GM23338 (cell line): ENCODE data around the gene PPP2R5B. TPM values are rescaled to one million over a fixed set of nuclear protein-coding genes. Genes with fewer than 3 reads are reported as not detected.

Experiments
- ATAC-seq: fragments of 200-7000 bp; cut with Tn5 transposase; 3 replicates; pipeline ENCODE4 v1.9.1; 2020
- DNase-seq: peaks from one replicate; pipeline ENCODE4 v3.0.0-alpha.2; 2015; ENCODE audit warnings: low spot score
- H2AFZ ChIP-seq: fragments of 200-600 bp; sonication (generic); 2 replicates; pipeline ENCODE4 v1.8.0; 2016; ENCODE audit warnings: antibody characterized with exemption, mild to moderate bottlenecking, moderate library complexity
- H3F3A ChIP-seq: fragments of 200-600 bp; sonication (generic); replicated peaks from 2 replicates; pipeline ENCODE4 v1.8.0; 2017; ENCODE audit warnings: antibody characterized with exemption, mixed run types, low read depth
- H3K27ac ChIP-seq: fragments of 200-600 bp; sonication (generic); 2 replicates; pipeline ENCODE4 v1.6.1; 2016; ENCODE audit warnings: low read depth
- H3K27me3 ChIP-seq: fragments of 200-600 bp; sonication (generic); 2 replicates; pipeline ENCODE4 v1.8.0; 2016; ENCODE audit warnings: mild to moderate bottlenecking, mixed run types, moderate library complexity; ENCODE audit not compliant: insufficient read depth
- H3K36me3 ChIP-seq: fragments of 200-600 bp; sonication (generic); 2 replicates; pipeline ENCODE4 v1.8.0; 2016; ENCODE audit warnings: mild to moderate bottlenecking; ENCODE audit not compliant: insufficient read depth
- H3K4me1 ChIP-seq: fragments of 200-600 bp; sonication (generic); 2 replicates; pipeline ENCODE4 v1.8.0; 2016; ENCODE audit warnings: mild to moderate bottlenecking, moderate library complexity; ENCODE audit not compliant: insufficient read depth
- H3K4me2 ChIP-seq: fragments of 200-600 bp; sonication (generic); 2 replicates; pipeline ENCODE4 v1.7.1; 2017; ENCODE audit warnings: mixed run types
- H3K4me3 ChIP-seq: fragments of 200-600 bp; sonication (generic); 2 replicates; pipeline ENCODE4 v1.6.1; 2016; ENCODE audit warnings: mixed run types
- H3K79me2 ChIP-seq: fragments of 200-600 bp; sonication (generic); replicated peaks from 2 replicates; pipeline ENCODE4 v1.8.0; 2017; ENCODE audit warnings: mild to moderate bottlenecking; ENCODE audit not compliant: insufficient read depth
- H3K9me2 ChIP-seq: fragments of 200-600 bp; sonication (generic); 2 replicates; pipeline ENCODE4 v1.8.0; 2017; ENCODE audit not compliant: insufficient read depth
- H4K20me1 ChIP-seq: fragments of 200-600 bp; sonication (generic); replicated peaks from 2 replicates; pipeline ENCODE4 v1.8.0; 2017; ENCODE audit warnings: mild to moderate bottlenecking; ENCODE audit not compliant: insufficient read depth
- H3K27ac Mint-ChIP-seq: 2 replicates; pipeline ENCODE4 v1.8.0; 2020; ENCODE audit warnings: inconsistent platforms, mild to moderate bottlenecking, moderate library complexity, mixed read lengths
- H3K27me3 Mint-ChIP-seq: 3 replicates; pipeline ENCODE4 v1.8.0; 2022; ENCODE audit warnings: low read depth, mild to moderate bottlenecking, moderate library complexity, mixed read lengths, inconsistent platforms; ENCODE audit not compliant: insufficient read depth, poor library complexity
- H3K36me3 Mint-ChIP-seq: 3 replicates; pipeline ENCODE4 v1.8.0; 2021; ENCODE audit warnings: low read depth, mild to moderate bottlenecking, inconsistent platforms, moderate library complexity, mixed read lengths
- H3K4me1 Mint-ChIP-seq: 3 replicates; pipeline ENCODE4 v1.8.0; 2020; ENCODE audit warnings: mild to moderate bottlenecking, inconsistent platforms, mixed read lengths
- H3K4me3 Mint-ChIP-seq: 3 replicates; pipeline ENCODE4 v1.8.0; 2021; ENCODE audit warnings: moderate library complexity, mild to moderate bottlenecking, inconsistent platforms, mixed read lengths
- H3K9me3 Mint-ChIP-seq: 3 replicates; pipeline ENCODE4 v1.8.0; 2020; ENCODE audit warnings: moderate library complexity, mild to moderate bottlenecking, inconsistent platforms, mixed read lengths
- CREB1 ChIP-seq: fragments of 250-450 bp; sonication (Bioruptor Pico); IDR thresholded peaks from 2 replicates; pipeline ENCODE4 v1.5.0; 2020; ENCODE audit warnings: low read depth, mild to moderate bottlenecking, moderate library complexity
- EZH2 ChIP-seq: fragments of 200-600 bp; sonication (generic); IDR thresholded peaks from one replicate; pipeline ENCODE4 v1.8.0; 2017; ENCODE audit warnings: antibody characterized with exemption, mild to moderate bottlenecking, low read depth; ENCODE audit not compliant: unreplicated experiment
- EZH2phosphoT487 ChIP-seq: fragments of 200-600 bp; sonication (generic); IDR thresholded peaks from one replicate; pipeline ENCODE4 v1.8.1; 2018; ENCODE audit warnings: antibody characterized with exemption; ENCODE audit not compliant: unreplicated experiment
- JUNB ChIP-seq: IDR thresholded peaks from one replicate; pipeline ENCODE4 v1.6.1; 2016; ENCODE audit warnings: antibody characterized with exemption; ENCODE audit not compliant: unreplicated experiment
- NANOG ChIP-seq: IDR thresholded peaks from 2 replicates; pipeline ENCODE4 v1.6.1; 2016; ENCODE audit warnings: antibody characterized with exemption, borderline replicate concordance
- POLR2AphosphoS5 ChIP-seq: IDR thresholded peaks from 2 replicates; pipeline ENCODE4 v1.6.1; 2016; ENCODE audit warnings: antibody characterized with exemption, low read depth
- STAT1 ChIP-seq: IDR thresholded peaks from one replicate; pipeline ENCODE4 v1.6.1; 2016; ENCODE audit warnings: antibody characterized with exemption; ENCODE audit not compliant: unreplicated experiment
- ZNF114 ChIP-seq: fragments of 250-450 bp; sonication (Bioruptor Pico); IDR thresholded peaks from 2 replicates; pipeline ENCODE4 v1.5.0; 2020; ENCODE audit warnings: mild to moderate bottlenecking, moderate library complexity
- ZNF331 ChIP-seq: fragments of 250-450 bp; sonication (Bioruptor Pico); IDR thresholded peaks from 2 replicates; pipeline ENCODE4 v1.5.0; 2020; ENCODE audit warnings: low read depth, mild to moderate bottlenecking, moderate library complexity
- polyA plus RNA-seq: library from polyadenylated mRNA; unstranded; fragments of >200 nt; fragmentation: Nextera tagmentation; extraction: Ambion mirVana; gene quantifications from 2 replicates; pipeline ENCODE4 v1.2.1, GENCODE V29; 2016
- total RNA-seq: library from RNA; depleted of rRNA; stranded (reverse); fragments of >200 nt; shearing (Covaris generic); gene quantifications from 2 replicates; pipeline ENCODE4 v1.2.3, GENCODE V29; 2014
- TF ChIP-seq, protein P1 (sequence below): fragments of 250-450 bp; sonication (Bioruptor Pico); IDR thresholded peaks from 2 replicates; pipeline ENCODE4 v1.5.0; 2020; ENCODE audit warnings: mild to moderate bottlenecking, moderate library complexity
- TF ChIP-seq, protein P2 (sequence below): IDR thresholded peaks from one replicate; pipeline ENCODE4 v1.6.1; 2018; ENCODE audit warnings: antibody characterized with exemption; ENCODE audit not compliant: unreplicated experiment
- TF ChIP-seq, protein P3 (sequence below): IDR thresholded peaks from 2 replicates; pipeline ENCODE4 v1.6.1; 2016; ENCODE audit warnings: antibody characterized with exemption
- TF ChIP-seq, protein P4 (sequence below), 2 experiments: fragments of 200-600 bp in 1 of 2; sonication (generic) in 1 of 2; conservative IDR thresholded peaks; 2 replicates each; pipeline versions ENCODE4 v1.5.1 to v1.6.1; 2016 to 2017; ENCODE audit warnings: antibody characterized with exemption in 2 of 2, low read depth in 2 of 2, mild to moderate bottlenecking in 2 of 2, moderate library complexity in 1 of 2

The PPP2R5B gene
- total and polyA plus RNA-seq, 2 experiments from 2014 or later, result 2.8 to 5.8 TPM

DNA sequence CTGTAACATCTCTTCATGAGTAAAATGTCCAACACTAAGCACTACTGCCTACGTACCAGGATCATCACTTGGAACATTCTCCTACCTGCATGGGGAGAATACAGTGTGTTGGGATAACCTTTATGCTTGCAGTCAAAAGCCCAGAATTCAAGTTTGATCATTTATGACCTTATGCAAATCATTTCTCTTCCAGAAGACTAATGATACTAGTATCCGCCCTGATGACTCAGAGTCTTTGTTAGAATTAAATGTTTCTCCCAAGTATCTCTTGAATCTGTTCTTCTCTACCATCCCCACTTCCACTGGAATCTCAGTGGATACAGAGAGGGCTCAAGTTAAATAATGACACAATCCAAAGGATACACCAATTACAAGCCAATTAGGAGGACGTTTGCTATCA, 35.0 kb downstream of the PPP2R5B start:
- no peak for DNase-seq
- H3K4me1 Mint-ChIP-seq, result no peaks in the 10 kb centered on the region

More for the DNA sequence above, 35.0 kb downstream of the PPP2R5B start:
- H3K27me3 Mint-ChIP-seq, result peaks cover 5% of the 10 kb centered on the region
- Histone ChIP-seq H3K4me2 (no peak overlapping the region), H2AFZ (no peak overlapping the region), H3K9me2 (no peaks in the 10 kb centered on the region), H3K4me1 (no peaks in the 10 kb centered on the region), H3K27me3 (peaks cover 3% of the 10 kb centered on the region; the same call in 1 of the 2 replicates), H4K20me1 (no peaks in the 10 kb centered on the region), H3K79me2 (no peaks in the 10 kb centered on the region), H3K27ac (no peak overlapping the region), H3K36me3 (no peaks in the 10 kb centered on the region), H3K4me3 (no peak overlapping the region), H3F3A (no peaks in the 10 kb centered on the region)
- no peak overlapping the region for H3K4me3 Mint-ChIP-seq
- no peaks in the 10 kb centered on the region for H3K9me3 Mint-ChIP-seq
- no peak overlapping the region for H3K27ac Mint-ChIP-seq
- no peaks in the 10 kb centered on the region for H3K36me3 Mint-ChIP-seq
- TF ChIP-seq POLR2AphosphoS5 (no peak), EZH2phosphoT487 (no peak), NANOG (no peak), CREB1 (CRISPR knock-in tag) (no peak), ZNF331 (CRISPR knock-in tag) (no peak), JUNB (no peak), EZH2 (no peak), ZNF114 (no peak), STAT1 (no peak)
- TF ChIP-seq, protein P1, sequence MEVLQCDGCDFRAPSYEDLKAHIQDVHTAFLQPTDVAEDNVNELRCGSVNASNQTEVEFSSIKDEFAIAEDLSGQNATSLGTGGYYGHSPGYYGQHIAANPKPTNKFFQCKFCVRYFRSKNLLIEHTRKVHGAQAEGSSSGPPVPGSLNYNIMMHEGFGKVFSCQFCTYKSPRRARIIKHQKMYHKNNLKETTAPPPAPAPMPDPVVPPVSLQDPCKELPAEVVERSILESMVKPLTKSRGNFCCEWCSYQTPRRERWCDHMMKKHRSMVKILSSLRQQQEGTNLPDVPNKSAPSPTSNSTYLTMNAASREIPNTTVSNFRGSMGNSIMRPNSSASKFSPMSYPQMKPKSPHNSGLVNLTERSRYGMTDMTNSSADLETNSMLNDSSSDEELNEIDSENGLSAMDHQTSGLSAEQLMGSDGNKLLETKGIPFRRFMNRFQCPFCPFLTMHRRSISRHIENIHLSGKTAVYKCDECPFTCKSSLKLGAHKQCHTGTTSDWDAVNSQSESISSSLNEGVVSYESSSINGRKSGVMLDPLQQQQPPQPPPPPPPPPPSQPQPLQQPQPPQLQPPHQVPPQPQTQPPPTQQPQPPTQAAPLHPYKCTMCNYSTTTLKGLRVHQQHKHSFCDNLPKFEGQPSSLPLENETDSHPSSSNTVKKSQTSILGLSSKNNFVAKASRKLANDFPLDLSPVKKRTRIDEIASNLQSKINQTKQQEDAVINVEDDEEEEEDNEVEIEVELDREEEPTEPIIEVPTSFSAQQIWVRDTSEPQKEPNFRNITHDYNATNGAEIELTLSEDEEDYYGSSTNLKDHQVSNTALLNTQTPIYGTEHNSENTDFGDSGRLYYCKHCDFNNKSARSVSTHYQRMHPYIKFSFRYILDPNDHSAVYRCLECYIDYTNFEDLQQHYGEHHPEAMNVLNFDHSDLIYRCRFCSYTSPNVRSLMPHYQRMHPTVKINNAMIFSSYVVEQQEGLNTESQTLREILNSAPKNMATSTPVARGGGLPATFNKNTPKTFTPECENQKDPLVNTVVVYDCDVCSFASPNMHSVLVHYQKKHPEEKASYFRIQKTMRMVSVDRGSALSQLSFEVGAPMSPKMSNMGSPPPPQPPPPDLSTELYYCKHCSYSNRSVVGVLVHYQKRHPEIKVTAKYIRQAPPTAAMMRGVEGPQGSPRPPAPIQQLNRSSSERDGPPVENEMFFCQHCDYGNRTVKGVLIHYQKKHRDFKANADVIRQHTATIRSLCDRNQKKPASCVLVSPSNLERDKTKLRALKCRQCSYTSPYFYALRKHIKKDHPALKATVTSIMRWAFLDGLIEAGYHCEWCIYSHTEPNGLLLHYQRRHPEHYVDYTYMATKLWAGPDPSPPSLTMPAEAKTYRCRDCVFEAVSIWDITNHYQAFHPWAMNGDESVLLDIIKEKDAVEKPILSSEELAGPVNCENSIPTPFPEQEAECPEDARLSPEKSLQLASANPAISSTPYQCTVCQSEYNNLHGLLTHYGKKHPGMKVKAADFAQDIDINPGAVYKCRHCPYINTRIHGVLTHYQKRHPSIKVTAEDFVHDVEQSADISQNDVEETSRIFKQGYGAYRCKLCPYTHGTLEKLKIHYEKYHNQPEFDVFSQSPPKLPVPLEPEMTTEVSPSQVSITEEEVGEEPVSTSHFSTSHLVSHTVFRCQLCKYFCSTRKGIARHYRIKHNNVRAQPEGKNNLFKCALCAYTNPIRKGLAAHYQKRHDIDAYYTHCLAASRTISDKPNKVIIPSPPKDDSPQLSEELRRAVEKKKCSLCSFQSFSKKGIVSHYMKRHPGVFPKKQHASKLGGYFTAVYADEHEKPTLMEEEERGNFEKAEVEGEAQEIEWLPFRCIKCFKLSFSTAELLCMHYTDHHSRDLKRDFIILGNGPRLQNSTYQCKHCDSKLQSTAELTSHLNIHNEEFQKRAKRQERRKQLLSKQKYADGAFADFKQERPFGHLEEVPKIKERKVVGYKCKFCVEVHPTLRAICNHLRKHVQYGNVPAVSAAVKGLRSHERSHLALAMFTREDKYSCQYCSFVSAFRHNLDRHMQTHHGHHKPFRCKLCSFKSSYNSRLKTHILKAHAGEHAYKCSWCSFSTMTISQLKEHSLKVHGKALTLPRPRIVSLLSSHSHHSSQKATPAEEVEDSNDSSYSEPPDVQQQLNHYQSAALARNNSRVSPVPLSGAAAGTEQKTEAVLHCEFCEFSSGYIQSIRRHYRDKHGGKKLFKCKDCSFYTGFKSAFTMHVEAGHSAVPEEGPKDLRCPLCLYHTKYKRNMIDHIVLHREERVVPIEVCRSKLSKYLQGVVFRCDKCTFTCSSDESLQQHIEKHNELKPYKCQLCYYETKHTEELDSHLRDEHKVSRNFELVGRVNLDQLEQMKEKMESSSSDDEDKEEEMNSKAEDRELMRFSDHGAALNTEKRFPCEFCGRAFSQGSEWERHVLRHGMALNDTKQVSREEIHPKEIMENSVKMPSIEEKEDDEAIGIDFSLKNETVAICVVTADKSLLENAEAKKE (CRISPR knock-in tag), result no peak
- TF ChIP-seq, protein P2, sequence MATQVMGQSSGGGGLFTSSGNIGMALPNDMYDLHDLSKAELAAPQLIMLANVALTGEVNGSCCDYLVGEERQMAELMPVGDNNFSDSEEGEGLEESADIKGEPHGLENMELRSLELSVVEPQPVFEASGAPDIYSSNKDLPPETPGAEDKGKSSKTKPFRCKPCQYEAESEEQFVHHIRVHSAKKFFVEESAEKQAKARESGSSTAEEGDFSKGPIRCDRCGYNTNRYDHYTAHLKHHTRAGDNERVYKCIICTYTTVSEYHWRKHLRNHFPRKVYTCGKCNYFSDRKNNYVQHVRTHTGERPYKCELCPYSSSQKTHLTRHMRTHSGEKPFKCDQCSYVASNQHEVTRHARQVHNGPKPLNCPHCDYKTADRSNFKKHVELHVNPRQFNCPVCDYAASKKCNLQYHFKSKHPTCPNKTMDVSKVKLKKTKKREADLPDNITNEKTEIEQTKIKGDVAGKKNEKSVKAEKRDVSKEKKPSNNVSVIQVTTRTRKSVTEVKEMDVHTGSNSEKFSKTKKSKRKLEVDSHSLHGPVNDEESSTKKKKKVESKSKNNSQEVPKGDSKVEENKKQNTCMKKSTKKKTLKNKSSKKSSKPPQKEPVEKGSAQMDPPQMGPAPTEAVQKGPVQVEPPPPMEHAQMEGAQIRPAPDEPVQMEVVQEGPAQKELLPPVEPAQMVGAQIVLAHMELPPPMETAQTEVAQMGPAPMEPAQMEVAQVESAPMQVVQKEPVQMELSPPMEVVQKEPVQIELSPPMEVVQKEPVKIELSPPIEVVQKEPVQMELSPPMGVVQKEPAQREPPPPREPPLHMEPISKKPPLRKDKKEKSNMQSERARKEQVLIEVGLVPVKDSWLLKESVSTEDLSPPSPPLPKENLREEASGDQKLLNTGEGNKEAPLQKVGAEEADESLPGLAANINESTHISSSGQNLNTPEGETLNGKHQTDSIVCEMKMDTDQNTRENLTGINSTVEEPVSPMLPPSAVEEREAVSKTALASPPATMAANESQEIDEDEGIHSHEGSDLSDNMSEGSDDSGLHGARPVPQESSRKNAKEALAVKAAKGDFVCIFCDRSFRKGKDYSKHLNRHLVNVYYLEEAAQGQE, result no peak
- TF ChIP-seq, protein P3, sequence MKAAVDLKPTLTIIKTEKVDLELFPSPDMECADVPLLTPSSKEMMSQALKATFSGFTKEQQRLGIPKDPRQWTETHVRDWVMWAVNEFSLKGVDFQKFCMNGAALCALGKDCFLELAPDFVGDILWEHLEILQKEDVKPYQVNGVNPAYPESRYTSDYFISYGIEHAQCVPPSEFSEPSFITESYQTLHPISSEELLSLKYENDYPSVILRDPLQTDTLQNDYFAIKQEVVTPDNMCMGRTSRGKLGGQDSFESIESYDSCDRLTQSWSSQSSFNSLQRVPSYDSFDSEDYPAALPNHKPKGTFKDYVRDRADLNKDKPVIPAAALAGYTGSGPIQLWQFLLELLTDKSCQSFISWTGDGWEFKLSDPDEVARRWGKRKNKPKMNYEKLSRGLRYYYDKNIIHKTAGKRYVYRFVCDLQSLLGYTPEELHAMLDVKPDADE, result no peak
- TF ChIP-seq, protein P4, sequence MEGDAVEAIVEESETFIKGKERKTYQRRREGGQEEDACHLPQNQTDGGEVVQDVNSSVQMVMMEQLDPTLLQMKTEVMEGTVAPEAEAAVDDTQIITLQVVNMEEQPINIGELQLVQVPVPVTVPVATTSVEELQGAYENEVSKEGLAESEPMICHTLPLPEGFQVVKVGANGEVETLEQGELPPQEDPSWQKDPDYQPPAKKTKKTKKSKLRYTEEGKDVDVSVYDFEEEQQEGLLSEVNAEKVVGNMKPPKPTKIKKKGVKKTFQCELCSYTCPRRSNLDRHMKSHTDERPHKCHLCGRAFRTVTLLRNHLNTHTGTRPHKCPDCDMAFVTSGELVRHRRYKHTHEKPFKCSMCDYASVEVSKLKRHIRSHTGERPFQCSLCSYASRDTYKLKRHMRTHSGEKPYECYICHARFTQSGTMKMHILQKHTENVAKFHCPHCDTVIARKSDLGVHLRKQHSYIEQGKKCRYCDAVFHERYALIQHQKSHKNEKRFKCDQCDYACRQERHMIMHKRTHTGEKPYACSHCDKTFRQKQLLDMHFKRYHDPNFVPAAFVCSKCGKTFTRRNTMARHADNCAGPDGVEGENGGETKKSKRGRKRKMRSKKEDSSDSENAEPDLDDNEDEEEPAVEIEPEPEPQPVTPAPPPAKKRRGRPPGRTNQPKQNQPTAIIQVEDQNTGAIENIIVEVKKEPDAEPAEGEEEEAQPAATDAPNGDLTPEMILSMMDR (conservative IDR thresholded peaks at IDR 0.05; ENCODE audit: low read depth in 2 of 2), result no peak
- ATAC-seq, result no peak
